Peyer's patch (tissue), 4 donors: ENCODE results near the gene CDCP2.

Experiments
- CTCF ChIP-seq, 6 experiments: fragments of 450-650 bp in 4 of 6; fragments of 200-600 bp in 2 of 6; sonication (generic) in 1 of 6; IDR thresholded peaks; one replicate each; pipeline ENCODE4 v1.5.1; 2017 to 2019; ENCODE audit warnings: antibody characterized with exemption in 6 of 6, mild to moderate bottlenecking in 3 of 6, moderate library complexity in 1 of 6
- POLR2A ChIP-seq, 2 donors: fragments of 450-650 bp; IDR thresholded peaks; one replicate each; pipeline ENCODE4 v1.5.1; 2017; ENCODE audit warnings: antibody characterized with exemption in 2 of 2, mild to moderate bottlenecking in 2 of 2, moderate library complexity in 2 of 2

GRCh38 chr1:54109129-54110090 lies 43.4 kb downstream of the CDCP2 start:
- TF ChIP-seq CTCF (IDR thresholded peaks at IDR 0.05) (no peak), POLR2A (IDR thresholded peaks at IDR 0.05) (no peak)
